ENCODE results near the gene FARSB.

The FARSB gene

GRCh38 chr2:222563106-222563718, 92.7 kb downstream of the FARSB start:
- no peak overlapping the region for H3K4me3 ChIP-seq (ENCODE audit: low read length)
- no peak for DNase-seq (ENCODE audit: low read depth)
- no peak for TF ChIP-seq CTCF (conservative IDR thresholded peaks at IDR 0.05; ENCODE audit: low read depth, low read length)

- peak; percentile 86 for TF ChIP-seq CTCF (conservative IDR thresholded peaks at IDR 0.05; ENCODE audit: low read depth, low read length)
- DNase-seq (ENCODE audit: low read depth) = peak; percentile 14
- no peak overlapping the region for H3K4me3 ChIP-seq (ENCODE audit: low read length)
Observed at GRCh38 chr2:222561817-222562645, 93.9 kb downstream of the FARSB start.

- no peak for DNase-seq (ENCODE audit: low read depth)
- H3K4me3 ChIP-seq (ENCODE audit: low read length) = no peak overlapping the region
- no peak for TF ChIP-seq CTCF (conservative IDR thresholded peaks at IDR 0.05; ENCODE audit: low read depth, low read length)
Observed at GRCh38 chr2:222561151-222561550, 94.7 kb downstream of the FARSB start.

- DNase-seq (ENCODE audit: low read depth) = no peak
- H3K4me3 ChIP-seq (ENCODE audit: low read length) = no peak overlapping the region
- no peak for TF ChIP-seq CTCF (conservative IDR thresholded peaks at IDR 0.05; ENCODE audit: low read depth, low read length)
Observed at GRCh38 chr2:222554517-222554916, 101.4 kb downstream of the FARSB start.

- no peak overlapping the region for H3K4me3 ChIP-seq (ENCODE audit: low read length)
- no peak for DNase-seq (ENCODE audit: low read depth)
- no peak for TF ChIP-seq CTCF (conservative IDR thresholded peaks at IDR 0.05; ENCODE audit: low read depth, low read length)
Observed at GRCh38 chr2:222548992-222549391, 106.9 kb downstream of the FARSB start.

GRCh38 chr2:222547083-222547482, 108.8 kb downstream of the FARSB start:
- DNase-seq (ENCODE audit: low read depth) = no peak
- no peak overlapping the region for H3K4me3 ChIP-seq (ENCODE audit: low read length)
- TF ChIP-seq CTCF (conservative IDR thresholded peaks at IDR 0.05; ENCODE audit: low read depth, low read length) = no peak
